Skeletal muscle tissue (tissue), 4 donors: ENCODE measurements around the gene CCP110. TPM values are rescaled to one million over a fixed set of nuclear protein-coding genes. Genes with fewer than 3 reads are reported as not detected.

Source experiments
- H3K27ac ChIP-seq: one replicate; pipeline ENCODE4 v1.7.0; 2013; ENCODE audit warnings: mild to moderate bottlenecking, low read depth, low read length, inconsistent platforms
- H3K27me3 ChIP-seq, 3 donors: one replicate each; pipeline ENCODE4 v1.7.0; 2013; ENCODE audit warnings: low read length in 3 of 3; ENCODE audit not compliant: control insufficient read depth in 3 of 3, insufficient read depth in 3 of 3
- H3K36me3 ChIP-seq, 3 donors: one replicate each; pipeline ENCODE4 v1.7.0; 2013; ENCODE audit warnings: low read length in 3 of 3; ENCODE audit not compliant: control insufficient read depth in 3 of 3, insufficient read depth in 3 of 3
- H3K4me1 ChIP-seq, 3 donors: one replicate each; pipeline ENCODE4 v1.7.0; 2013; ENCODE audit warnings: low read length in 3 of 3, mild to moderate bottlenecking in 3 of 3; ENCODE audit not compliant: control insufficient read depth in 3 of 3, insufficient read depth in 3 of 3
- H3K4me3 ChIP-seq, 3 donors: one replicate each; pipeline ENCODE4 v1.7.0; 2013; ENCODE audit warnings: low read length in 3 of 3
- H3K9ac ChIP-seq, 3 donors: one replicate each; pipeline ENCODE4 v1.7.0; 2013; ENCODE audit warnings: low read length in 3 of 3, mild to moderate bottlenecking in 3 of 3, moderate library complexity in 2 of 3, low read depth in 1 of 3
- H3K9me3 ChIP-seq, 3 donors: one replicate each; pipeline ENCODE4 v1.7.0; 2013; ENCODE audit warnings: low read length in 3 of 3; ENCODE audit not compliant: control insufficient read depth in 3 of 3
- total RNA-seq: library from RNA; depleted of rRNA; stranded (reverse); fragments of >200 nt; gene quantifications from one replicate; pipeline ENCODE4 v1.2.3, GENCODE V29; 2014
- donor health status: Osteomylitis.

Gene CCP110
- total RNA-seq: 11.5 TPM

DNA sequence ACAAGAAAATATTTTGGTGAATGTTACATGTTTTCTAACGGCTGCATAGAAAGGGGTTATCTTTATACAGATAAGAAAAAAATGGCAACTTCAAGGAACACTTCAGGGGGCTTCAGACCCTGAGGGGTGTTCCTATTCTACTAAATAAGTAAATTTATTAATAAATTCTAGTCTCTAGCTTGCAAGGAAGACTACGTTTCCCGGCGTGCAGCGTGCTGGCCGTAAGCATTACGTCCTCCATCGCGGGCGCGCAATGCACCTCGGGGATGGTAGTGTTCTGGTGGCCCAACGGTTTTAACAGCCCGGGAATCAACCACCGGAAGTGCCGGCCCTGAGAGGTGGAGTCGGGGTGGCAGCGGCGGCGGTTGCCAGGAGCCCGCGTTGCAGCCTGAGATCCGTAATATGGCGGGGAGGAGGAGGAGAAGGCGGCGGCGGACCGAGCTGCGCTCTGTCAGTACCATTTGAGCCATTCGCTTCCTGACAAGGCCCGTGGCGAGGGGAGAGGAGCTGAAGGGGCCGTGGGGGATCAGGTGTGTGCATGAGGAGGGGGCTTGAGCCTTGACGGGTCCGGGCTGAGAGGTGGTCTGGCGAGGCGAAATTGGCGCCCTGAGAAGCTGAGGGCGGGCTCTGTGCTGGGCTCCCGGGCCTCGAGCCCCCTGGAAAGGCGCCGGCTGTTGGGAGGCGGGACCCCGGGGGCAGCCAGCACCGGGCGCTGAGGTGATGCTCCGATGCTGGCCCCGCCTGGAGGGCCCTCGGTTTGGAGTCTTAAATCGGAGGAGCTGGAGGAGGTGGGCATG lies at the start of gene CCP110:
Gene CCP110, plus strand, starts transcription at position 384 of the 797 bp plus-strand sequence. CDS start 3,940 bp downstream, outside the sequence.
- peaks cover 22 to 36% (median 29%) of the 10 kb centered on the region in 3 donors for H3K4me1 ChIP-seq
- H3K27ac ChIP-seq: peak within 1 kb of the TSS; percentile 23

GRCh38 chr16:19474617-19475016 lies 49.1 kb upstream of the CCP110 start:
- no peak overlapping the region for H3K9ac ChIP-seq
- no peaks in the 10 kb centered on the region for H3K9me3 ChIP-seq
- no peak overlapping the region for H3K27ac ChIP-seq
- H3K4me1 ChIP-seq: no peaks in the 10 kb centered on the region
- H3K4me3 ChIP-seq: no peak overlapping the region
- no peaks in the 10 kb centered on the region for H3K36me3 ChIP-seq
- H3K27me3 ChIP-seq: peaks cover 0 to 3% (median 0%) of the 10 kb centered on the region in 3 donors

More for the DNA sequence above, at the start of gene CCP110:
- Histone ChIP-seq H3K36me3 (peaks cover 0 to 12% (median 11%) of the 10 kb centered on the region in 3 donors), H3K4me3 (peak within 1 kb of the TSS; percentile 92 to 95 (median 93)), H3K9me3 (no peaks in the 10 kb centered on the region), H3K9ac (peak within 1 kb of the TSS; percentile 76 to 86 (median 85)), H3K27me3 (no peaks in the 10 kb centered on the region)

- Histone ChIP-seq H3K4me3 (no peak overlapping the region), H3K9me3 (no peaks in the 10 kb centered on the region), H3K9ac (no peak overlapping the region), H3K27ac (no peak overlapping the region), H3K4me1 (no peaks in the 10 kb centered on the region), H3K27me3 (no peaks in the 10 kb centered on the region), H3K36me3 (no peaks in the 10 kb centered on the region)
Measured at GRCh38 chr16:19478505-19478904, 45.2 kb upstream of the CCP110 start.

DNA sequence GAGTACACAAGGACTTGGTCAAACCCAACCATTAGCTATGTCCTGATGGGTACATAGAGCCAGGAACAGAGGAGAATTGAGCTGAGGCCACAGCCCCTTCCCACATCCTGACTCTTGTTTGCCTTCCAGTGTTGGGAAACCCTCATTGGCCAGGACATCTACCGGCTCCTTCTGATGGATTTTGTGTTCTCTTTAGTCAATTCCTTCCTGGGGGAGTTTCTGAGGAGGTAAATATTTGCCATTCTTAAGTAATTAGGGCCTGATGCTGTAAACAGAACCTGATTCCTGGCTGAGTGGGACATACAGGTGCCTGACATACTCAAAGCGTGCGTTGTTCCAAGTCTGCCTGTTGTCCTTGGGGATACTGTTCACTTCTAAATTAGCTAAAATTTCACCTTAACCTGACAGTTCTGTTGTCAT lies 44.4 kb upstream of the CCP110 start:
- H3K4me1 ChIP-seq: no peaks in the 10 kb centered on the region
- no peak overlapping the region for H3K9ac ChIP-seq
- H3K9me3 ChIP-seq: no peaks in the 10 kb centered on the region
- H3K36me3 ChIP-seq: no peaks in the 10 kb centered on the region
- H3K27ac ChIP-seq: no peak overlapping the region
- no peak overlapping the region for H3K4me3 ChIP-seq
- H3K27me3 ChIP-seq: no peaks in the 10 kb centered on the region

- H3K9me3 ChIP-seq: no peaks in the 10 kb centered on the region
- no peak overlapping the region for H3K27ac ChIP-seq
- H3K36me3 ChIP-seq: no peaks in the 10 kb centered on the region
- H3K9ac ChIP-seq: no peak overlapping the region
- no peaks in the 10 kb centered on the region for H3K4me1 ChIP-seq
- no peak overlapping the region for H3K4me3 ChIP-seq
- H3K27me3 ChIP-seq: no peaks in the 10 kb centered on the region
Measured at GRCh38 chr16:19481296-19481695, 42.4 kb upstream of the CCP110 start.

DNA sequence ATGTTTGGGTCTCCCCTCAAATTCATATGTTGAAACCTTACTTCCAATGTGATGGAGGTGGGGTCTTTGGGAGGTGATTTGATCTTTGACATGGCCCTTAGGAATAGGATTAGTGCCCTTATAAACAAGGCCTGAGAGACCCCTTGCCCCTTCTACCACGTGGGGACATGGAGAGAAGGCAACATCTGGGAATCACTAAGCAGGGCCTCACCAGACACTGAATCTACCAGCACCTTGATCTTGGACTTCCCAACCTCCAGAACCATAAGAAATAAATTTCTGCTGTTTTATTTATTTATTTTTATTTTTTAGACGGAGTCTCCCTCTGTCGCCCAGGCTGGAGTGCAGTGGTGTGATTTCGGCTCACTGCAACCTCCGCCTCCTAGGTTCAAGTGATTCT lies 42.0 kb upstream of the CCP110 start:
- no peaks in the 10 kb centered on the region for H3K4me1 ChIP-seq
- H3K9me3 ChIP-seq: no peaks in the 10 kb centered on the region
- no peak overlapping the region for H3K27ac ChIP-seq
- H3K9ac ChIP-seq: no peak overlapping the region
- no peaks in the 10 kb centered on the region for H3K36me3 ChIP-seq
- no peaks in the 10 kb centered on the region for H3K27me3 ChIP-seq
- no peak overlapping the region for H3K4me3 ChIP-seq

DNA sequence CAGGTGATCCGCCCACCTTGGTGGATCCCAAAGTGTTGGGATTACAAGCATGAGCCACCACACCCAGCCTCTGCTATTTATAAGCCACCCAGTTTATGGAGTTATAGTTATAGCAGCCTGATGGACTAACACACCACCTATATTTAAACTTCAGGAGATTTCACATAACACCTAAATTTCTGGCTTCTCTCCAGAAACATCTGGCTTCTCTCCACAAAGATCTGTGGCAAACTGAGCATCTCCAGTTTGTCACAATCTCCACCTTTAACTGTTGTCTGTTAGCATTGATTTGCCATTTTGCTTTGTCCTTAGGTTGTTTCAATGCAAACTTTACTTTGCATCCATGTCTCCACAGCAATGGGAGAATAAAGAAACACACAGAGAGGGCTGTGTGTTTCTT lies 41.5 kb upstream of the CCP110 start:
- Histone ChIP-seq H3K27me3 (no peaks in the 10 kb centered on the region), H3K9me3 (no peaks in the 10 kb centered on the region), H3K27ac (no peak overlapping the region), H3K36me3 (no peaks in the 10 kb centered on the region), H3K4me3 (no peak overlapping the region), H3K4me1 (no peaks in the 10 kb centered on the region), H3K9ac (no peak overlapping the region)

GRCh38 chr16:19484096-19484495 lies 39.6 kb upstream of the CCP110 start:
- no peaks in the 10 kb centered on the region for H3K4me1 ChIP-seq
- H3K4me3 ChIP-seq: no peak overlapping the region
- H3K27ac ChIP-seq: no peak overlapping the region
- no peaks in the 10 kb centered on the region for H3K27me3 ChIP-seq
- no peaks in the 10 kb centered on the region for H3K36me3 ChIP-seq
- H3K9me3 ChIP-seq: no peaks in the 10 kb centered on the region
- no peak overlapping the region for H3K9ac ChIP-seq

DNA sequence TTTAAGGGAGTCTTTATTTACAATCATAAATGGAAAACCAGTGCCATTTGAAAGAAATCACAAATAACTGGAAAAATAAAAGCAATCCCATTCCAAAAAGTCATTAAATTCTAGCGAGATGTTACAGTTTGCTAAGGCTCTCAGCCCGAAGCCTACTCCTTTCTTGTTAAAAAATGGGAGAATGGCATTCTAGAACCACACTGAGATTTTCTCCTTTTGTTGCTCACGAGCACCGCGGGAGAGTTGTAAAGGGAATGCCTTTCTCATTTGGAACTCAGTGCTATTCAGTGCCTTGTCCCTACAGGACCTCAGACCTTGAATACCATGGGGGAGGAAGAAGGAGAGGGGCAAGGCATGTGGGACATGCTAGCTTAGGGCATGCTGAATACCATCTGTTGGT lies 38.1 kb upstream of the CCP110 start:
- no peak overlapping the region for H3K4me3 ChIP-seq
- H3K27ac ChIP-seq: no peak overlapping the region
- no peaks in the 10 kb centered on the region for H3K4me1 ChIP-seq
- no peaks in the 10 kb centered on the region for H3K36me3 ChIP-seq
- H3K9me3 ChIP-seq: no peaks in the 10 kb centered on the region
- H3K9ac ChIP-seq: no peak overlapping the region
- no peaks in the 10 kb centered on the region for H3K27me3 ChIP-seq

- H3K36me3 ChIP-seq: no peaks in the 10 kb centered on the region
- H3K27ac ChIP-seq: no peak overlapping the region
- no peaks in the 10 kb centered on the region for H3K27me3 ChIP-seq
- H3K9ac ChIP-seq: no peak overlapping the region
- no peaks in the 10 kb centered on the region for H3K9me3 ChIP-seq
- H3K4me1 ChIP-seq: no peaks in the 10 kb centered on the region
- H3K4me3 ChIP-seq: no peak overlapping the region
Measured at GRCh38 chr16:19486051-19486450, 37.7 kb upstream of the CCP110 start.
